SKM-1 (cell line): ENCODE data around the gene PRKCB.

ENCODE experiments used
- DNase-seq: peaks from one replicate; lab custom pipeline; 2025; ENCODE audit not compliant: unreplicated experiment; lab: John Stamatoyannopoulos, UW

The PRKCB gene

DNA sequence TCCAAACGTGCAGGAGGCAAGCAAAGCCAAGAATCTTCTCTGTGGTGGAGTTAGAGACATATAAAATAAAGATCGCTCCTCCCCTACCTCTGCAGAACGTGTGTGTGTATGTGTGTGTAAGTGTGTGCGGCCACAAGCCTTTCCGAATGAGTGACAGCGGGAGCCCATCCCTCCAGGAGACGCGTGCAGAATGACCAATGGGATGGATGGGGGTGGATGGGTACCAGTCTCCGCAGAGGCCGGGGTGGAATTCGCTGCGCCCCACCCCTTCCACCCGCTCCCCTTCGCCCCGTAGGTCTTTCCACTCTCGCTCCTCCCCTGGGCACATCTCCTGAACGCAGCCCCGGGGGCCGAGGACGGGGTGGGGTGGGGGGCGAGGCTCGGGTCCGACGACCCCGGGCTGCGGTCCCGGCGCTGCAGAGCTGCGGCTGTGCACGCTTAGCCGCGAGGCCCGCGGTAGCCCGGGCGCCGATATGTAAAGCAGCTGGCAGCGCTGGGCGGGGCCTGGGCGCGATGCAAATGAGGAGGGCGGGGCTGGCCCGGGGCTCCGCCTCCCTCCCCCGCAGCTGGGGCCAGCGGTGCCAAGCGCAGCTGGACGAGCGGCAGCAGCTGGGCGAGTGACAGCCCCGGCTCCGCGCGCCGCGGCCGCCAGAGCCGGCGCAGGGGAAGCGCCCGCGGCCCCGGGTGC, at the start of gene PRKCB:
TSS of gene PRKCB (plus strand) at position 594 of the 688 bp plus-strand sequence.
- peak; percentile 37 for DNase-seq

- no peak for DNase-seq
Measured at GRCh38 chr16:23786964-23787561, 48.7 kb upstream of the PRKCB start.

- DNase-seq: peak; percentile 26
Measured at GRCh38 chr16:23788685-23789084, 47.1 kb upstream of the PRKCB start.

DNA sequence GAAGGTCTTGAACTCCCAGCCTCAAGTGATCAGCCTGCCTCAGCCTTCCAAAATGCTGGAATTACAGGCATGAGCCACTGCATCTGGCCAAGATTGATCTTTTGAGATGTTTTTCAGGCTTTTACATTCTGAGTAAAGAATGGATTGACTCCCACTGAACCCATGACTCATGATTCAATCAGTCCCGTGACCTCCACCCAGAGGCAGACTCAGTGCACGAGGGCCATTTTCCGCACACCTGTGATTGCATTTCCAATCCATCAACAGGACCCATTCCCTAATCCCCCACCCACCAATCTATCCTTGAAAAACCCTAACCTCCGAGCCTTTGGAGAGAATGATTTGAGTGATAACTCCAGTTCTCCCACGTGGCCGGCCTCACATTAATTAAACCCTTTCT, 40.4 kb upstream of the PRKCB start:
- no peak for DNase-seq

DNA sequence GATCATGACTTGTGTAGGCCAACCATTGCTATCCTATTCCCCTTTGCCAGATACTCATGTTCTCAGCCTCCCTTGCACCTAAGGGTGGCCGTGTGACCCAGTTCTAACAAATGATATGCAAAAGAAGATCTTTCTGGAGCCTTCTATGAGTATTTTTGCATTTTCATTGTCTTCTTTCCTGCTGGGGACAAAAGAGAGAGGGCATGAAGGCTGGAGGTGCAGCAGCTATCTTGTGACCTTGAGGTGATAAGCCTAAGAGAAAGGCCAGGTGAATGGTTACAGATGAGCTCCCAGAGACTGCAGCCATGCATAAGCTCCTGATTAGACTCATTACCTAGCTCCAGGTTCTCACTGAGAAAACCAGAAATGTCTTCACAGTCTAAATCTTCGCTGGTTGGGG, 38.8 kb upstream of the PRKCB start:
- no peak for DNase-seq

GRCh38 chr16:23801378-23801777, 34.4 kb upstream of the PRKCB start:
- DNase-seq: peak; percentile 49

- DNase-seq: no peak
Measured at GRCh38 chr16:23802776-23803175, 33.0 kb upstream of the PRKCB start.

- peak; percentile 48 for DNase-seq
Measured at GRCh38 chr16:23803591-23804123, 32.1 kb upstream of the PRKCB start.

- DNase-seq: no peak
Measured at GRCh38 chr16:23807028-23807427, 28.8 kb upstream of the PRKCB start.

GRCh38 chr16:23821467-23821866, 14.3 kb upstream of the PRKCB start:
- DNase-seq: no peak

GRCh38 chr16:23821875-23822688, 13.7 kb upstream of the PRKCB start:
- no peak for DNase-seq

- DNase-seq: no peak
Measured at GRCh38 chr16:23823475-23824384, 12.1 kb upstream of the PRKCB start.

- no peak for DNase-seq
Measured at GRCh38 chr16:23824909-23825308, 10.9 kb upstream of the PRKCB start.

DNA sequence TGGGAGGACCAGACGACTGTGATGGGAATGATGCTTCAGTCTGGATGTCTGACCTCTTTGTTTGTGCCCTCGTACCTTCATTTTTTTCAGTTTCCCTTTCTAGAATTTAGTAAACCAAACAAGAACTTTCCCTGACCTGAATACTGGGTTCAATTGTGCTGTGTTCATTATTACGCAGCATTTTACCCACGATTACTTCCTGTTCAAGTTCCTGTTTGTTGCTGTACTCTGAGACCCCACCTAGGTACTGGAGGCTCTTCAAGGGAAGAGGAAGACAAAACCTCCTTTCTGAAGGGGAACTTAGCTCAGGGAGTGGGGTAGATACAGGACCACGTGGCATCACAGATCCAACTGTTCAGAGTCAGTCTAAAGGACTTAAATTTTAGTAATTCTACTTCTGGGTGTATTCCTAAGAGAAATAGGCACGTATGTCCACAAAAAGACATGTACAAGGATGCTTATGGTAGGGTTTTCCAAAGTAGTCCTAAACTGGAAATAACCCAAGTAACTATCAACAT, 9.2 kb upstream of the PRKCB start:
- DNase-seq: peak; percentile 96

DNA sequence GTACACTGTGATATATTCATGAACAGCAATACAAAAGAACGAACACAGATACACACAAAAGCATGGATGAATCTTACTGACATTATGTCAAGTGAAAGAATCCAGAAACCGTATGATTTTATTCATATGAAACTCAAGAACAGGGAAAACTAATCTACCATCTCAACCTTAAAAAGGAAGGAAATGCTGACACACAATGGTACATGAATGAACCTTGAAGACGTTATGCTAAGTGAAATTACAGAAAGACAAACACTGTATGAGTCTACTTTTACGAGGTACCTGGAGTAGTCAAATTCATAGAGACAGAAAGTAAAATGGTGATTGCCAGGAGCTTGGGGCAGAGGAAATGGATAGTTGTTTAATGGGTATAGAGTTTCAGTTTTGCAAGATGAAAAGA, 8.7 kb upstream of the PRKCB start:
- DNase-seq: no peak

GRCh38 chr16:23829454-23829853, 6.3 kb upstream of the PRKCB start:
- no peak for DNase-seq

- no peak for DNase-seq
Measured at GRCh38 chr16:23830276-23830675, 5.5 kb upstream of the PRKCB start.

DNA sequence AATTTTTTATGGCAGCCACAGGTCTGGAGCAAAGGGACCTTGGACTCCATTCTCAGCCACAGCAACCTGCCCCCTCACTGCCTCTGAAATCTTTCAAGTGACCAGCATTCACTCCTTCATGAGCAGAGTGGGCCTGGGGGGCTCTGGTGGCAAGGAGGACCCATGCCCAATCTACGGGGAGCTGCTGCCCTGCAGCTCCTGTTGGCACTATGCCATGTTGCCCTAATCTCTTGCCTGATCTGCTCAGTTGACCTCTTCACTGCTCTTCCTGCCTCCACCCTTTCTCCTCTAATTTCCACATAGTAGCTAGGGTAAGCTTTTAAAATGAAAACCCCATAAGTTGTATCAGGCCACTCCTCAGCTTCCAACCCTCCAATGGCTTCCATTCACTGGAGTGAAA, 2.9 kb upstream of the PRKCB start:
- no peak for DNase-seq

GRCh38 chr16:23833504-23833903, 2.3 kb upstream of the PRKCB start:
- no peak for DNase-seq

DNA sequence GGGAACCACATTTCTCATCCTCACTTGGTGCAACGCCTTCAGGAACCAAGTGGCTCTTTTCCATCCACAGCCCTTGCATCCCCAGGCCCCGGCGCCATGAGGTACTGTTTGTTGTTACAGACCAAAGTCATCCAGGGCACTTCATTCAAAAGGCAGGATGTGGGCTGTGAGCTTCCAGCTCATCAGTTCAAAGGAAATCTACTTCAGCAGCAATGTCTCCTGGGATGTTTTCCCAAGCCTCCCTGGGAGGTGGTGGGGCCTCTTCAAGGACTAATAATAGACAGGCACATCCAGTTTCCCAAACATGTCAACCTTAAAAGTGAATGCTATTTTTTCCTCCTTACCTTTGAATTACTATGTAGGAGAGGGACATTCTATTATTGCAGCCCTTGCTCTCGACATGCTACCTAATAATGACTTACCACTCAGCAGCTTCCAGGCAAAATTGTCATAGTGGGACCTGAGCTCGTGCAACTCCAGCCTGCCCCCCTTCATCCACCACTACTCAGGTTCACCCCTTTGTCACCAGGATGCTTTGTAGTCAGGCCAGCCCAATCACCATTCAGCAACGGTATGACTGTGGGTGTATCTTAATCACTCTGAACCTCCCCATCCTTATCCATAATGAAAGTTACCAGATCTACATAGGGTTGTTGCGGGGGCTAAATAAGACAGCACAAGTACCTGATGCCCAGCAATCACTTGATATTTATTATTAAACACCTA, 1.7 kb upstream of the PRKCB start:
- DNase-seq: no peak
